GM18507 (cell line): ENCODE results near the gene ST13.
"Not testable (repeated sequence)": the region's sequence is repeated elsewhere in the genome, so short reads cannot be mapped to it uniquely, and the experiment has no call there.

ENCODE experiments used
- DNase-seq: peaks from one replicate; pipeline ENCODE4 v3.0.0; 2011; ENCODE audit warnings: low read depth; ENCODE audit not compliant: insufficient read length; ENCODE audit errors: extremely low spot score
- FAIRE-seq: peaks from 2 replicates; lab custom pipeline; 2011; peaks lifted over from hg19 to GRCh38; lab: Jason Lieb, UNC

ST13 gene

GRCh38 chr22:40799008-40799407 lies 57.4 kb downstream of the ST13 start:
- no peak for FAIRE-seq
- DNase-seq = no peak

GRCh38 chr22:40797427-40797826 lies 59.0 kb downstream of the ST13 start:
- FAIRE-seq = no peak
- DNase-seq = no peak

GRCh38 chr22:40792451-40792850 lies 64.0 kb downstream of the ST13 start:
- FAIRE-seq = no peak
- no peak for DNase-seq

- DNase-seq (no peak), FAIRE-seq (peak; percentile 21)
Observed at GRCh38 chr22:40791241-40791640, 65.2 kb downstream of the ST13 start.

GRCh38 chr22:40789131-40789530 lies 67.3 kb downstream of the ST13 start:
- DNase-seq = no peak
- no peak for FAIRE-seq

GRCh38 chr22:40782521-40782920 lies 73.9 kb downstream of the ST13 start:
- FAIRE-seq (no peak), DNase-seq (no peak)

GRCh38 chr22:40781749-40782148 lies 74.7 kb downstream of the ST13 start:
- FAIRE-seq, DNase-seq: not testable (repeated sequence)
